ENCODE measurements around the gene TMEM123.

TMEM123 gene

GRCh38 chr11:102452461-102453301 lies at the start of gene TMEM123:
Gene TMEM123 (minus strand): TSS chr11:102452765. CDS start chr11:102452623, 142 bp downstream.
- peak; percentile 74 to 82 for DNase-seq

- DNase-seq: no peak
Observed at GRCh38 chr11:102500829-102501228, 48.3 kb upstream of the TMEM123 start.

- no peak for DNase-seq
Observed at GRCh38 chr11:102499931-102500330, 47.4 kb upstream of the TMEM123 start.

- no peak for DNase-seq
Observed at GRCh38 chr11:102499151-102499550, 46.6 kb upstream of the TMEM123 start.

GRCh38 chr11:102497061-102497460 lies 44.5 kb upstream of the TMEM123 start:
- DNase-seq: no peak

GRCh38 chr11:102495161-102496042 lies 42.8 kb upstream of the TMEM123 start:
- peak; percentile 41 to 68 for DNase-seq

- no peak for DNase-seq
Observed at GRCh38 chr11:102494216-102494615, 41.7 kb upstream of the TMEM123 start.

GRCh38 chr11:102493524-102493923 lies 41.0 kb upstream of the TMEM123 start:
- DNase-seq: no peak

GRCh38 chr11:102491969-102492368 lies 39.4 kb upstream of the TMEM123 start:
- no peak for DNase-seq

GRCh38 chr11:102489186-102490145 lies 36.9 kb upstream of the TMEM123 start:
- no peak for DNase-seq

- DNase-seq: no peak
Observed at GRCh38 chr11:102488208-102488607, 35.6 kb upstream of the TMEM123 start.

GRCh38 chr11:102487214-102487613 lies 34.6 kb upstream of the TMEM123 start:
- DNase-seq: no peak

GRCh38 chr11:102486584-102486983 lies 34.0 kb upstream of the TMEM123 start:
- no peak for DNase-seq

GRCh38 chr11:102485095-102485722 lies 32.6 kb upstream of the TMEM123 start:
- no peak for DNase-seq

- no peak for DNase-seq
Observed at GRCh38 chr11:102482433-102482832, 29.9 kb upstream of the TMEM123 start.

GRCh38 chr11:102479733-102480132 lies 27.2 kb upstream of the TMEM123 start:
- no peak for DNase-seq

- DNase-seq: no peak
Observed at GRCh38 chr11:102478673-102479299, 26.2 kb upstream of the TMEM123 start.

- DNase-seq: no peak
Observed at GRCh38 chr11:102476812-102477211, 24.2 kb upstream of the TMEM123 start.

- DNase-seq: no peak
Observed at GRCh38 chr11:102476069-102476468, 23.5 kb upstream of the TMEM123 start.

GRCh38 chr11:102473543-102473942 lies 21.0 kb upstream of the TMEM123 start:
- no peak for DNase-seq

GRCh38 chr11:102472127-102472526 lies 19.6 kb upstream of the TMEM123 start:
- no peak for DNase-seq

- DNase-seq: no peak
Observed at GRCh38 chr11:102471474-102471873, 18.9 kb upstream of the TMEM123 start.
